ENCODE measurements around the gene KIF26A. TPM values are rescaled to one million over a fixed set of nuclear protein-coding genes. Genes with fewer than 3 reads are reported as not detected.

The KIF26A gene
- polyA plus RNA-seq, 4 donors = 0.27 to 8.6 (median 4.8) TPM; not detected in 1

DNA sequence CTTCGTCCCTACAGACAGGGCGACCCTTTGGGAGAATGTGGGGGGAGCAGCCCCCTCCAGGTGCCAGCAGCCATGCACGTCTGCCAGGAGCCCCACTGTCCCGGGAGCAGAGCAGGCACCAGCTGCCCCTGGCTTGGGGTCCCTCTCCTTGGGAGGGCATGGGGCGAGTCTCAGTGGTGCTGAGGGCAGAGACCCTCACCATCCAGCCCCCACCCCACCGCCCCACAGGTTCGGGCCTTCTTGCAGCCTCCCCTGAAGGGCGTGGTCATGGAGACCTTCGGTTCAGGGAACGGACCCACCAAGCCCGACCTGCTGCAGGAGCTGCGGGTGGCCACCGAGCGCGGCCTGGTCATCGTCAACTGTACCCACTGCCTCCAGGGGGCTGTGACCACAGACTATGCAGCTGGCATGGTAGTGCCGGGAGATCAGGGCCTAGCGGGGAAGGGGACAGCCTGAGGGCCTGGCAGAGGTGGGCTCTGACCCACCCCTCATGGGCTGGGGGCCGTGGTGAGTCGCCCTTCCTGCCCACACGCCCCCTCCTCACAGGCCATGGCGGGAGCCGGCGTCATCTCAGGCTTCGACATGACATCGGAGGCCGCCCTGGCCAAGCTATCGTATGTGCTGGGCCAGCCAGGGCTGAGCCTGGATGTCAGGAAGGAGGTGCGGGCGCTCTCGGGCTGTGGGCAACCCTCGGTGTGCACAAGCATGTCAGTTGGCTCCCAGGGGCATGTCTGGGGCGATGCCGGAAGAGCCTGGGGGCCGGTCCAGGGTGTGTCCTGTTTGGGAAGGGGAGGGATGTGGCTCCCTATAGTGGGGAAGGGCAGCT is 34.1 kb upstream of the KIF26A start:
- H3K9me3 ChIP-seq (ENCODE audit: control insufficient read depth in 2 of 2, insufficient read depth in 1 of 2, low read depth in 1 of 2, low read length in 1 of 2) = no peaks in the 10 kb centered on the region
- DNase-seq = no peak

DNA sequence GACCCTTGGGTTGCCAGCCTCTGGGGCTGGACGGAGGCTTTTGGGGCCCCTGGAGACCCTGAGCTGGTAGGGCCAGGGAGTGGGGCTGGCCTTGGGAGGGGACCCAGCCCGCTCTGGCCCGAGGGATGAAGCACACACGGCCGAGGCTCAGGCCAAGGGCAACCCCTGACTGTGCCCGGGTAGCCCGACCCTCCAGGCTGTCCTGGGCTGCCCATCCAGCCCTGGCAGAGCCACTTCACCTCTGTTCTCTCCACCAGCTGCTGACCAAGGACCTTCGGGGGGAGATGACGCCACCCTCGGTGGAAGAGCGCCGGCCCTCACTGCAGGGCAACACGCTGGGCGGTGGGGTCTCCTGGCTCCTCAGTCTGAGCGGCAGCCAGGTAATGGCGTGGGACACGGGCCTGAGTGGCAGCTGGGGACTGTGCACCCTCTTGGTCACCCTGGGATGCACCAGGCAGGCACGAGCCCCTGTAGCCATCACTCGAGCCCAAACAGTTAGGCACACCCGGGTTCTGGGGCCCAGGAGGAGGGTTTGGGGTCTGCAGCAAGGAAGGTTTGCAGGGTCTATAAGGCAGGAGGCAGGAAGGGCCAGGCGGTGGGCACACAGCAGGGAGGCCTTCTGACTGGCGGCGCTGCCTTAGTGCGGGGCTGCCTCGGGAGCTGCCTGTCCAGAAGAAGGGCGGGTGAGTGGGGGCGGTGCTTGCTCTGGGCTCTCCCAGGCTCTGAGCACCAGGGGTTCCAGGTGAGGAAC is 33.1 kb upstream of the KIF26A start:
- no peak for DNase-seq
- no peak overlapping the region for H3K4me3 ChIP-seq (ENCODE audit: low read depth in 1 of 3, low read length in 3 of 3)
- H3K36me3 ChIP-seq (ENCODE audit: control insufficient read depth in 3 of 3, insufficient read depth in 2 of 3, low read depth in 1 of 3, low read length in 3 of 3) = no peaks in the 10 kb centered on the region
- H3K9me3 ChIP-seq (ENCODE audit: control insufficient read depth in 2 of 2, insufficient read depth in 1 of 2, low read depth in 1 of 2, low read length in 1 of 2) = no peaks in the 10 kb centered on the region
- no peak for FAIRE-seq
- H3K27me3 ChIP-seq (ENCODE audit: control insufficient read depth in 3 of 3, insufficient read depth in 3 of 3, low read length in 3 of 3) = no peaks in the 10 kb centered on the region
- H3K27ac ChIP-seq (ENCODE audit: low read depth in 1 of 3, low read length in 2 of 3) = no peak overlapping the region
- WGBS, 3 donors = 35 to 76% (median 58%) methylated on average over 19 to 27 of the region's 27 CpGs
- H3K4me1 ChIP-seq (ENCODE audit: control insufficient read depth in 3 of 3, insufficient read depth in 2 of 3, low read depth in 1 of 3, low read length in 2 of 3) = peaks cover 0 to 5% (median 0%) of the 10 kb centered on the region in 3 donors

More for the DNA sequence above, 34.1 kb upstream of the KIF26A start:
- Histone ChIP-seq H3K4me1 (ENCODE audit: control insufficient read depth in 3 of 3, insufficient read depth in 2 of 3, low read depth in 1 of 3, low read length in 2 of 3) (peaks cover 0 to 5% (median 0%) of the 10 kb centered on the region in 3 donors), H3K27ac (ENCODE audit: low read depth in 1 of 3, low read length in 2 of 3) (no peak overlapping the region), H3K27me3 (ENCODE audit: control insufficient read depth in 3 of 3, insufficient read depth in 3 of 3, low read length in 3 of 3) (no peaks in the 10 kb centered on the region), H3K36me3 (ENCODE audit: control insufficient read depth in 3 of 3, insufficient read depth in 2 of 3, low read depth in 1 of 3, low read length in 3 of 3) (no peaks in the 10 kb centered on the region), H3K4me3 (ENCODE audit: low read depth in 1 of 3, low read length in 3 of 3) (no peak overlapping the region)
- 53 to 80% (median 55%) methylated on average over 20 to 35 of the region's 35 CpGs for WGBS, 3 donors
- no peak for FAIRE-seq

DNA sequence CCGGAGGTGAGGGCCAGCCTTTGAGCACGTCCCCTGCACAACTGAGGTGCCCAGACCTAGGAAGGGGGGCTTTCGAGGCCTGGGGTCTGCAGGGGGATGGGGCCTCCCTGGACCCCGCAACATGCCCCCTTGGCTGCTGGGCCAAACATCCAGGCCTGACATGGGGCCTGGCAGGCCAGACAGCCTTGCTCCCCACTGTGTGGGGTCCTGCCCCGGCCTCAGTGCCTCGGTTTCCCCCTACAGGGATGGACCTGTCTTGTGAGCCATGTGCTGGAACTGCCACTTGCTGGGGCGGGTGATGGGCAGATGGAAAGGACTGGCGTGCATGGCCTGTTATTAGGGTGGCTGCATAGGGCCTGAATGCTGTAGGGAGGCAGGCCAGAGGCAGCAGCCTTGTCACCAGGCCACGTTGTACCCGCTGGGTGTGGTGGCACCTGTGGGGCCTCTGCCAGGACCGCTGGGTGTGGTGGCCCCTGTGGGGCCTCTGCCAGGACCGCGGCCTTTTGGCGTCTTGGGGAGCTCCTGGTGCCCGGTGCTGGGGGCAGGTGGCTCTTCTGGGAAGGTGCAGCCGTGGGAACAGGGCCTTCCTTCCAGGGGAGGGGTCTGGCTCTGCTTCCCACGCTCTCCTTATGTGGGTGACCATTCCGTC is 32.4 kb upstream of the KIF26A start:
- DNase-seq (no peak), FAIRE-seq (no peak)
- no peaks in the 10 kb centered on the region for H3K27me3 ChIP-seq (ENCODE audit: control insufficient read depth in 3 of 3, insufficient read depth in 3 of 3, low read length in 3 of 3)
- peaks cover 0 to under 1% (median 0%) of the 10 kb centered on the region in 3 donors for H3K4me1 ChIP-seq (ENCODE audit: control insufficient read depth in 3 of 3, insufficient read depth in 2 of 3, low read depth in 1 of 3, low read length in 2 of 3)
- H3K9me3 ChIP-seq (ENCODE audit: control insufficient read depth in 2 of 2, insufficient read depth in 1 of 2, low read depth in 1 of 2, low read length in 1 of 2) = no peaks in the 10 kb centered on the region
- no peaks in the 10 kb centered on the region for H3K36me3 ChIP-seq (ENCODE audit: control insufficient read depth in 3 of 3, insufficient read depth in 2 of 3, low read depth in 1 of 3, low read length in 3 of 3)
- no peak overlapping the region for H3K4me3 ChIP-seq (ENCODE audit: low read depth in 1 of 3, low read length in 3 of 3)
- no peak overlapping the region for H3K27ac ChIP-seq (ENCODE audit: low read depth in 1 of 3, low read length in 2 of 3)
- 24 to 66% (median 50%) methylated on average over 17 to 18 of the region's 18 CpGs for WGBS, 3 donors

DNA sequence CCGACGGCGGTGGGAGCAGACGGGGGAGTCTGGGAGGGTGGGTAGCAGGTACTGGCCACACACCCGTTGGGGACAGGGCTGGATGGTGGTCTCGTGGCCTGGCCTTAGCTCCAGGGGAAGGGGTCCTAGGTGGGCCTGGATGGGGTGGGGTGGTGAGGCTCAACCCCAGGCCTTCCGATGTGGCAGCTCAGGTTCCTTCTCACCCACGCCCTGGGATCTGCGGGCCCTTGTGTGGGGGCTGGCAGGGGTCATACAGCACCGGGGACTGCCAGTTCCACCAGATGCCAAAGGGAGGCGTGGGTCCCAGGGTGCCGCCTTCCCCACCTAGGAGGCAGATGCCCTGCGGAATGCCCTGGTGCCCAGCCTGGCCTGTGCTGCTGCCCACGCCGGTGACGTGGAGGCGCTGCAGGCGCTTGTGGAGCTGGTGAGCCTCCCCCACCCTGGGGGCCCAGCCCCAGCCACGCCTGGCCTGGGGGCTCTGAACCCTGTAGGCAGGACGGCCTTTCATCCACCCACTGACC is 31.9 kb upstream of the KIF26A start:
- Histone ChIP-seq H3K27ac (ENCODE audit: low read depth in 1 of 3, low read length in 2 of 3) (no peak overlapping the region), H3K9me3 (ENCODE audit: control insufficient read depth in 2 of 2, insufficient read depth in 1 of 2, low read depth in 1 of 2, low read length in 1 of 2) (no peaks in the 10 kb centered on the region), H3K4me3 (ENCODE audit: low read depth in 1 of 3, low read length in 3 of 3) (no peak overlapping the region), H3K36me3 (ENCODE audit: control insufficient read depth in 3 of 3, insufficient read depth in 2 of 3, low read depth in 1 of 3, low read length in 3 of 3) (no peaks in the 10 kb centered on the region), H3K27me3 (ENCODE audit: control insufficient read depth in 3 of 3, insufficient read depth in 3 of 3, low read length in 3 of 3) (no peaks in the 10 kb centered on the region), H3K4me1 (ENCODE audit: control insufficient read depth in 3 of 3, insufficient read depth in 2 of 3, low read depth in 1 of 3, low read length in 2 of 3) (no peaks in the 10 kb centered on the region)
- 41 to 76% (median 51%) methylated on average over 16 to 20 of the region's 20 CpGs for WGBS, 3 donors
- no peak for DNase-seq
- no peak for FAIRE-seq

DNA sequence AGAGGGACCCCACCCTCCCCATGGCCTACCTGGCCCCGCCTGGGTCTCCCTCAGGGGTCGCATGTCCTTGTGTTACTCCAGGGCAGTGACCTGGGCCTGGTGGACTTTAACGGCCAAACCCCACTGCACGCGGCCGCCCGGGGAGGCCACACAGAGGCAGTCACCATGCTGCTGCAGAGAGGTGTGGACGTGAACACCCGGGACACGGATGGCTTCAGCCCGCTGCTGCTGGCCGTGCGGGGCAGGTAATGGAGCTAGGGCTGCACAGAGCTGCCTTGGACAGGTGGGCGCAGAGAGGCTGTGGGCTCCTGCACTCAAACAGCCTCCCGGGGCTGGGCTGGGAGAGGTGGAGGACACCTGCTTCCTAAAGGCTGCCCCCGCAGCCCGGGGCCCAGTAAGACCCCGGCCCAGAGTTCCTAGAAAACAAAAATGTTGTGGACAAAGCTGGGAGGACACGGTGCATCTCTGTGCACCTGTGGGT is 31.2 kb upstream of the KIF26A start:
- H3K36me3 ChIP-seq (ENCODE audit: control insufficient read depth in 3 of 3, insufficient read depth in 2 of 3, low read depth in 1 of 3, low read length in 3 of 3) = no peaks in the 10 kb centered on the region
- H3K4me3 ChIP-seq (ENCODE audit: low read depth in 1 of 3, low read length in 3 of 3) = no peak overlapping the region
- DNase-seq = no peak
- no peak overlapping the region for H3K27ac ChIP-seq (ENCODE audit: low read depth in 1 of 3, low read length in 2 of 3)
- FAIRE-seq = no peak
- WGBS, 3 donors = 59 to 82% (median 61%) methylated on average over 19 of the region's 19 CpGs
- H3K27me3 ChIP-seq (ENCODE audit: control insufficient read depth in 3 of 3, insufficient read depth in 3 of 3, low read length in 3 of 3) = no peaks in the 10 kb centered on the region
- H3K9me3 ChIP-seq (ENCODE audit: control insufficient read depth in 2 of 2, insufficient read depth in 1 of 2, low read depth in 1 of 2, low read length in 1 of 2) = no peaks in the 10 kb centered on the region
- no peaks in the 10 kb centered on the region for H3K4me1 ChIP-seq (ENCODE audit: control insufficient read depth in 3 of 3, insufficient read depth in 2 of 3, low read depth in 1 of 3, low read length in 2 of 3)

DNA sequence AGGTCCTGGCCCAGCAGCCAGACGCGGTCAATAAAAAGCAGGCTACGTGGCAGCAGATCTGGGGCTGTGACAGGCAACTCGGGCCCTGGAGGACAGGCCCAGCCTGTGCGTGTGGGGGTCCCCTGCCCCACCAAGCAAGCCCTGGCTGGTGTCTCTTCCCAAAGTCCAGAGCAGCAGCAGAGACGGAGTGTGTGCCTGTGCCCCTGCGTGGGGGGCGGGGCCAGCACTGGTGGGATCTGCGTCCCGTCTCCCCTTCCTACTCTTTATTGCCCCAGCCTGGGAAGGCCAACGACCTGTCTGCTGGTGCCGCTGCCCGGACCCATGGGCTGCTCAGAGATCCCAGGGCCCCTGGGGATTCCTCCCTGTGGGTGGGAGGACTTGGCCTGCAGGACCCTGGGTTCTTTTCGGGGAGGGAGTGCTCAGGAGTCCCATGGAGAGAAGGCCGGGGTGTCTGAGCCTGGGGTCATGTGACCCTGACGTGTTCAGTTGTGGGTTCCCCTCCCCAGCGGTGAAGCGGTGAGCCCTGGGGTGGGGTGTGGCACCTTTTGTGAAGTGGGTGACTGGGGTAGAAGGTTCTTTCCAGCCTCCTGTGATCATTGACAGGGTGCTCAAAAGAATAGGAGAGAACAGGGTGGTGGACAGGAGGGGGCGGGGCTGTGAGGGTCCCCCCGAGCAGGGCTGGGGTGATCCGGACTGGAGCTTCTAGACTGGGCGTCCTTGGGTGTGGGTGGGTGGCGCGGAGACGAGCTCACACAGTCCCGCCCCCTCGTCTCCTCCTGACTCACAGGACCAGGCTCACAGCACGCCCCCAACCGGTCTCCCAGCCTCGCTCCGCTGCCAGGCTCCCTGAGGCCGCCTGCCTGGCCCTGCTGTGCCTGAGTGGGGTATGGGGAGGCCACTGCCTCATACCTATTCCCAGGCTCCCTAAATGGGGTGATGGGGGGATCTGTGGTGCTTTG is 30.5 kb upstream of the KIF26A start:
- H3K4me1 ChIP-seq (ENCODE audit: control insufficient read depth in 3 of 3, insufficient read depth in 2 of 3, low read depth in 1 of 3, low read length in 2 of 3) = no peaks in the 10 kb centered on the region
- no peaks in the 10 kb centered on the region for H3K36me3 ChIP-seq (ENCODE audit: control insufficient read depth in 3 of 3, insufficient read depth in 2 of 3, low read depth in 1 of 3, low read length in 3 of 3)
- H3K27me3 ChIP-seq (ENCODE audit: control insufficient read depth in 3 of 3, insufficient read depth in 3 of 3, low read length in 3 of 3) = peaks cover 0 to under 1% (median 0%) of the 10 kb centered on the region in 3 donors
- no peak overlapping the region for H3K27ac ChIP-seq (ENCODE audit: low read depth in 1 of 3, low read length in 2 of 3)
- WGBS, 3 donors = 29 to 57% (median 36%) methylated on average over 28 to 32 of the region's 32 CpGs
- no peak overlapping the region for H3K4me3 ChIP-seq (ENCODE audit: low read depth in 1 of 3, low read length in 3 of 3)
- FAIRE-seq = no peak
- no peaks in the 10 kb centered on the region for H3K9me3 ChIP-seq (ENCODE audit: control insufficient read depth in 2 of 2, insufficient read depth in 1 of 2, low read depth in 1 of 2, low read length in 1 of 2)
- DNase-seq = no peak

DNA sequence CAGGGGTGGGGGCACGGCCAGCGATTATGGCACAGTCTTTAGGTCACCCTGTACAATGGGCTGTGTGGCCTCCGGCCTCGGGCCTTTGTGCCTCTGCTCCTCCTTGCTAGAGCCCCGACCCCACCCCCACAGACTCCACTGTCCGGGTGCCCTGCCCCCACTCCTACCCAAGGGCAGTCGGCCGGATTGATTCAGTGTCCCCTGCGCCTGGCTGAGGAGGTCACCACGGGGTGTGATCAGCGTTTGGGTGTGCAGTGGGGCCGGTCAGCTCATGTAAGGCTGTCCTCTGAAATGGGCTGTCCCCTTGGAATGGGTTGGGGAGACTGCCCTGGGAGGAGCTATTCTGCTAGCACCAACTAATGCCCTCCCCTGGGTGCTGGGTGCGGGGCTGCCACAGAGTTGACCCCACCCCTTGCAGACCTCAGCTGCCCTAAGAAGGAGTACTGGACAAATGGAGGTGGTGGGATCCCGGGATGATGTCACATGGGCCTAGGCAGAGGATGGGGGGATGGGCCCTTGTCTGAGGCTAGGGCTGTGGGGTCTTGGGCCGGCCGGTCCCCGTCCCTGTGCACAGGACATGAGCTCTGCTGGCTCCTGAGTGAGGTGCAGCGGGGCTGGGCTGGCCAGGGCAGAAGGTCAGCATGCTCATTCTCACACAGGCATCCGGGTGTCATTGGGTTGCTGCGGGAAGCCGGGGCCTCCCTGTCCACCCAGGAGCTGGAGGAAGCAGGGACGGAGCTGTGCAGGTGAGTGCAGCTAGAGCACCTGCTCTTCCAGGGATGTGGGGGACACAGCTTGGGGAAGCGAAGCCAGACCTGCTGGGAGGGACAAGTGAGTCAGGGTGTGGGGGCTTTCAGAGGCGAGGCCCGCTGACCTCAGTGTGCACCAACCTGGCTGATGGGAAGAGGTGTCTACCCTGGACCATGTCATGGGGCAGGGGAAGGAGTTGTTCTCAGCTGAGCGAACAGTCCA is 29.5 kb upstream of the KIF26A start:
- 25 to 54% (median 35%) methylated on average over 26 of the region's 26 CpGs for WGBS, 3 donors
- H3K27me3 ChIP-seq (ENCODE audit: control insufficient read depth in 3 of 3, insufficient read depth in 3 of 3, low read length in 3 of 3) = peaks cover 0 to 2% (median 0%) of the 10 kb centered on the region in 3 donors
- FAIRE-seq (no peak), DNase-seq (no peak)
- no peaks in the 10 kb centered on the region for H3K9me3 ChIP-seq (ENCODE audit: control insufficient read depth in 2 of 2, insufficient read depth in 1 of 2, low read depth in 1 of 2, low read length in 1 of 2)
- no peak overlapping the region for H3K4me3 ChIP-seq (ENCODE audit: low read depth in 1 of 3, low read length in 3 of 3)
- no peaks in the 10 kb centered on the region for H3K4me1 ChIP-seq (ENCODE audit: control insufficient read depth in 3 of 3, insufficient read depth in 2 of 3, low read depth in 1 of 3, low read length in 2 of 3)
- no peak overlapping the region for H3K27ac ChIP-seq (ENCODE audit: low read depth in 1 of 3, low read length in 2 of 3)
- H3K36me3 ChIP-seq (ENCODE audit: control insufficient read depth in 3 of 3, insufficient read depth in 2 of 3, low read depth in 1 of 3, low read length in 3 of 3) = no peaks in the 10 kb centered on the region
